Measurements from ENCODE around the gene PLCH2.

DNA sequence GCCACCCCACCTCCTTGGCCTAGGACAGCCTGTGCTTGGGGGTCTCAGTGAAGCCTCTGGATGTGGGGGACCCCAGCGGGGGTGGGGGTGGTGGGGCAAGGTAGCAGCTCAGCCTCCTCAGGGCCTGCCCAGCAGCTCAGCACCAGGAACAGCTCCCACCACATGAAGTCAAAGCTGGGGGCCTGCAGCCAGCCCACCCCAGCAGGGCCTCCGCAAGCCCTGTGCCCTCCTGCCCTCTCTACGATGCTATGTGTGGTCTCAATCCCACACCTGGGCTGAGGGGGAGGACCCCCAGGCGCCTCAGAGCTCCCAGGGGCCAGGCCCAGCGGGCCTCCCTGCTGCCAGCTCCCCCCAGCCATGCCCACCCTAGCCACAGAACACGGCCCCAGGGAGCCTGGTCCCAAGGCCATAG, 31.7 kb downstream of the PLCH2 start:
- TF ChIP-seq, protein P1, sequence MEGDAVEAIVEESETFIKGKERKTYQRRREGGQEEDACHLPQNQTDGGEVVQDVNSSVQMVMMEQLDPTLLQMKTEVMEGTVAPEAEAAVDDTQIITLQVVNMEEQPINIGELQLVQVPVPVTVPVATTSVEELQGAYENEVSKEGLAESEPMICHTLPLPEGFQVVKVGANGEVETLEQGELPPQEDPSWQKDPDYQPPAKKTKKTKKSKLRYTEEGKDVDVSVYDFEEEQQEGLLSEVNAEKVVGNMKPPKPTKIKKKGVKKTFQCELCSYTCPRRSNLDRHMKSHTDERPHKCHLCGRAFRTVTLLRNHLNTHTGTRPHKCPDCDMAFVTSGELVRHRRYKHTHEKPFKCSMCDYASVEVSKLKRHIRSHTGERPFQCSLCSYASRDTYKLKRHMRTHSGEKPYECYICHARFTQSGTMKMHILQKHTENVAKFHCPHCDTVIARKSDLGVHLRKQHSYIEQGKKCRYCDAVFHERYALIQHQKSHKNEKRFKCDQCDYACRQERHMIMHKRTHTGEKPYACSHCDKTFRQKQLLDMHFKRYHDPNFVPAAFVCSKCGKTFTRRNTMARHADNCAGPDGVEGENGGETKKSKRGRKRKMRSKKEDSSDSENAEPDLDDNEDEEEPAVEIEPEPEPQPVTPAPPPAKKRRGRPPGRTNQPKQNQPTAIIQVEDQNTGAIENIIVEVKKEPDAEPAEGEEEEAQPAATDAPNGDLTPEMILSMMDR (IDR thresholded peaks at IDR 0.05; ENCODE audit: low read depth, low read length, poor library complexity, severe bottlenecking) = no peak
- no peak for TF ChIP-seq EZH2phosphoT487 (IDR thresholded peaks at IDR 0.05; ENCODE audit: borderline replicate concordance, low read length)

Measured in DOHH2 (cell line).